ENCODE results near the gene CLIP1. TPM values are rescaled to one million over a fixed set of nuclear protein-coding genes. Genes with fewer than 3 reads are reported as not detected.
"Not testable (repeated sequence)": the region's sequence is repeated elsewhere in the genome, so short reads cannot be mapped to it uniquely, and the experiment has no call there.

CLIP1 gene
- total RNA-seq, 1 donor from 2014 or later, result 91.3 TPM

- intact Hi-C loops (cut with micrococcal nuclease), result no loop called here
These were observed 59.7 kb downstream of the CLIP1 start for GRCh38 chr12:122362755-122363154.

GRCh38 chr12:122358403-122358802, 64.1 kb downstream of the CLIP1 start:
- intact Hi-C loops (cut with micrococcal nuclease), result not testable (repeated sequence)

GRCh38 chr12:122357536-122357935, 64.9 kb downstream of the CLIP1 start:
- intact Hi-C loops (cut with micrococcal nuclease), result not testable (repeated sequence)

GRCh38 chr12:122356991-122357390, 65.5 kb downstream of the CLIP1 start:
- intact Hi-C loops (cut with micrococcal nuclease), result loop anchor here (1.0 kb wide), 4 partner anchors 21 to 303 kb away; partner anchors contain the start of gene VPS33A

GRCh38 chr12:122356192-122356635, 66.3 kb downstream of the CLIP1 start:
- intact Hi-C loops (cut with micrococcal nuclease), result loop anchor here (1.0 kb wide), 4 partner anchors 20 to 302 kb away; partner anchors contain the start of gene VPS33A

GRCh38 chr12:122355706-122356105, 66.8 kb downstream of the CLIP1 start:
- intact Hi-C loops (cut with micrococcal nuclease), result loop anchor here (1.0 kb wide), 4 partner anchors 19 to 301 kb away; partner anchors contain the start of gene VPS33A

- intact Hi-C loops (cut with micrococcal nuclease), result no loop called here
These were observed 67.4 kb downstream of the CLIP1 start for GRCh38 chr12:122354958-122355641.

- intact Hi-C loops (cut with micrococcal nuclease), result no loop called here
These were observed 70.1 kb downstream of the CLIP1 start for GRCh38 chr12:122352394-122352793.

- intact Hi-C loops (cut with micrococcal nuclease), result no loop called here
These were observed 72.2 kb downstream of the CLIP1 start for GRCh38 chr12:122350141-122350848.

GRCh38 chr12:122349078-122349477, 73.4 kb downstream of the CLIP1 start:
- intact Hi-C loops (cut with micrococcal nuclease), result no loop called here

- intact Hi-C loops (cut with micrococcal nuclease), result no loop called here
These were observed 74.0 kb downstream of the CLIP1 start for GRCh38 chr12:122348505-122348904.

- intact Hi-C loops (cut with micrococcal nuclease), result no loop called here
These were observed 76.4 kb downstream of the CLIP1 start for GRCh38 chr12:122346054-122346453.

GRCh38 chr12:122345042-122345441, 77.4 kb downstream of the CLIP1 start:
- intact Hi-C loops (cut with micrococcal nuclease), result no loop called here

- intact Hi-C loops (cut with micrococcal nuclease), result loop anchor here (1.0 kb wide), 2 partner anchors 20 to 135 kb away; no protein-coding TSS in a partner anchor
These were observed 86.2 kb downstream of the CLIP1 start for GRCh38 chr12:122336015-122336946.

- intact Hi-C loops (cut with micrococcal nuclease), result no loop called here
These were observed 89.1 kb downstream of the CLIP1 start for GRCh38 chr12:122333142-122334087.

GRCh38 chr12:122327494-122328385, 94.7 kb downstream of the CLIP1 start:
- intact Hi-C loops (cut with micrococcal nuclease), result no loop called here

- intact Hi-C loops (cut with micrococcal nuclease), result no loop called here
These were observed 95.5 kb downstream of the CLIP1 start for GRCh38 chr12:122327014-122327413.

- intact Hi-C loops (cut with micrococcal nuclease), result no loop called here
These were observed 95.9 kb downstream of the CLIP1 start for GRCh38 chr12:122326586-122326985.

Data from T-helper 1 cell treated with Interleukin-12 subunit alpha and Interleukin-12 subunit beta and Interleukin-4 antibody, amounts not matched to agents 30 ng/mL and 1 ng/mL, for 36 hours (primary cell).